ENCODE data around the gene ZNF337.

DNA sequence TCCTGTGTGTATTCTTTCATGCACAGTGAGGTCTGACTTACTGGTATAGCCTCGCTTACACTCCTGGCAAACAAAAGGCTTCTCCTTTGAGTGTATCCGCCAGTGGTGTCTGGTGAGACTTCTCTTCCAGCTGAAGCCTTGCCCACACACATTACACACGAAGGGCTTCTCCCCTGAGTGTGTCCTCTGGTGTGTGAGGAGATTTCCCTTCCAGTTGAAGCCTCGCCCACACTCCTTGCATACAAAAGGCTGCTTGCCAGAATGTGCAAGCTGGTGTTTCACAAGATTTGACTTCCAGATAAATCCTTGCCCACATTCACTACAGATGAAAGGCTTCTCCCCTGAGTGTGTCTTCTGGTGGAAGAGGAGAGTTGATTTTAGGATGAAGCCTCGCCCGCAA, 21.5 kb downstream of the ZNF337 start:
- TF ChIP-seq ZNF8 (CRISPR knock-in tag; IDR thresholded peaks at IDR 0.05), result no peak
- TF ChIP-seq PPARA (CRISPR knock-in tag; IDR thresholded peaks at IDR 0.05; ENCODE audit: borderline replicate concordance), result no peak
- no peak for TF ChIP-seq PATZ1 (CRISPR knock-in tag; IDR thresholded peaks at IDR 0.05; ENCODE audit: borderline replicate concordance)
- no peak for TF ChIP-seq ZFP30 (CRISPR knock-in tag; IDR thresholded peaks at IDR 0.05)
- TF ChIP-seq TOX (CRISPR knock-in tag; IDR thresholded peaks at IDR 0.05; ENCODE audit: borderline replicate concordance), result no peak
- no peak for TF ChIP-seq ZC3H10 (CRISPR knock-in tag; IDR thresholded peaks at IDR 0.05)
- TF ChIP-seq, protein P1, sequence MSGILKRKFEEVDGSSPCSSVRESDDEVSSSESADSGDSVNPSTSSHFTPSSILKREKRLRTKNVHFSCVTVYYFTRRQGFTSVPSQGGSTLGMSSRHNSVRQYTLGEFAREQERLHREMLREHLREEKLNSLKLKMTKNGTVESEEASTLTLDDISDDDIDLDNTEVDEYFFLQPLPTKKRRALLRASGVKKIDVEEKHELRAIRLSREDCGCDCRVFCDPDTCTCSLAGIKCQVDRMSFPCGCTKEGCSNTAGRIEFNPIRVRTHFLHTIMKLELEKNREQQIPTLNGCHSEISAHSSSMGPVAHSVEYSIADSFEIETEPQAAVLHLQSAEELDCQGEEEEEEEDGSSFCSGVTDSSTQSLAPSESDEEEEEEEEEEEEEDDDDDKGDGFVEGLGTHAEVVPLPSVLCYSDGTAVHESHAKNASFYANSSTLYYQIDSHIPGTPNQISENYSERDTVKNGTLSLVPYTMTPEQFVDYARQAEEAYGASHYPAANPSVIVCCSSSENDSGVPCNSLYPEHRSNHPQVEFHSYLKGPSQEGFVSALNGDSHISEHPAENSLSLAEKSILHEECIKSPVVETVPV (CRISPR knock-in tag; IDR thresholded peaks at IDR 0.05), result no peak
- TF ChIP-seq ARNTL (CRISPR knock-in tag; IDR thresholded peaks at IDR 0.05; ENCODE audit: borderline replicate concordance, low read depth), result no peak
- TF ChIP-seq, protein P2, sequence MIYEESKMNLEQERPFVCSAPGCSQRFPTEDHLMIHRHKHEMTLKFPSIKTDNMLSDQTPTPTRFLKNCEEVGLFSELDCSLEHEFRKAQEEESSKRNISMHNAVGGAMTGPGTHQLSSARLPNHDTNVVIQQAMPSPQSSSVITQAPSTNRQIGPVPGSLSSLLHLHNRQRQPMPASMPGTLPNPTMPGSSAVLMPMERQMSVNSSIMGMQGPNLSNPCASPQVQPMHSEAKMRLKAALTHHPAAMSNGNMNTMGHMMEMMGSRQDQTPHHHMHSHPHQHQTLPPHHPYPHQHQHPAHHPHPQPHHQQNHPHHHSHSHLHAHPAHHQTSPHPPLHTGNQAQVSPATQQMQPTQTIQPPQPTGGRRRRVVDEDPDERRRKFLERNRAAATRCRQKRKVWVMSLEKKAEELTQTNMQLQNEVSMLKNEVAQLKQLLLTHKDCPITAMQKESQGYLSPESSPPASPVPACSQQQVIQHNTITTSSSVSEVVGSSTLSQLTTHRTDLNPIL (CRISPR knock-in tag; IDR thresholded peaks at IDR 0.05; ENCODE audit: low read depth), result no peak
- TF ChIP-seq TSHZ2 (CRISPR knock-in tag; IDR thresholded peaks at IDR 0.05), result no peak
- no peak for TF ChIP-seq RARB (CRISPR knock-in tag; IDR thresholded peaks at IDR 0.05)
- TF ChIP-seq ZFP3 (CRISPR knock-in tag; IDR thresholded peaks at IDR 0.05), result no peak
- no peak for TF ChIP-seq ESRRG (CRISPR knock-in tag; IDR thresholded peaks at IDR 0.05)

Measured in SK-N-SH treated with all-trans-retinoic acid at 6 μM for 48 hours (cell line).